DOHH2 (cell line): ENCODE measurements around the gene CACNA2D2.

ENCODE experiments used
- EZH2phosphoT487 ChIP-seq: fragments of 200-600 bp; sonication (generic); IDR thresholded peaks from 2 replicates; pipeline ENCODE4 v1.6.1; 2017; ENCODE audit warnings: borderline replicate concordance, mild to moderate bottlenecking, antibody characterized with exemption, low read length, moderate library complexity, mixed read lengths
- TF ChIP-seq, protein P1 (sequence below): fragments of 200-600 bp; sonication (generic); IDR thresholded peaks from one replicate; pipeline ENCODE4 v1.5.1; 2014; ENCODE audit warnings: antibody characterized with exemption, mild to moderate bottlenecking, low read depth, low read length; ENCODE audit not compliant: poor library complexity, severe bottlenecking

DNA sequence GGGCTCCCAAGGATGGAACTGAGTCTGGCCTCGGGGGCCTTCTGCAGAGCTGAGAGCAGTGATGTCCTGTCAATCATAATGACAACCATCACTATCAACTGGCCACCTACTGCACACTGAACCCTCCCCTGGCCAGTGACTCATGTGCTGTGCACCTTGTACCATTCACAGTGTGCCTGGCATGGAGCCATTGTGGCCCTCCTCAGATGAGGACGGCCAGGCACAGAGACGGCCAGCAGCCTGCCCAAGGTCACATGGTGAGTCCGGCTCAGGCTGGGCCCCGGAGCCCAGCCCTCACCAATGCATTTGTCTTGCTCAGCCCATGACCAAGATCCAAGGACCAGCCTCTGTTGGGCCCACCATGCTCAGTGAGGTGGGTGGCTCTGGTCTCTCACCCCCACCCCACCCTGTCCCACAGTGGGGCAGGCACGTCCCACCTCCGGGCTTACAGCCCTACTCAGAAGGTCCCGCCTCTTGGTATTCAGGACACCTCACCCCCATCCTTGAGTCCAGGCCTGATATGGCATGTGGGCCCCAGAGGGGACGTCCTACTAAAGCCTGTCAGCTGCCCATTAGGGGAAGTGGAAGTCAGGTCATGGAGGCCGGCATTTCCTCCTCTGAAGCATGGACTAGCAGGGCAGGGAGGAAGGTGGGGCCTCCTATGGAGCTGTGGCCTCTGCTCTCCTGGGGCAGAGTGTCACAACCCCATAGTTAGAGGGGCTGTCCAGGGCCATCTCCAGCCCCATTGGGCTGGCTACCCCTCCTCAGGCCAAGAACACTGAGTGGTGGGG, 108.2 kb downstream of the CACNA2D2 start:
- TF ChIP-seq, protein P1, sequence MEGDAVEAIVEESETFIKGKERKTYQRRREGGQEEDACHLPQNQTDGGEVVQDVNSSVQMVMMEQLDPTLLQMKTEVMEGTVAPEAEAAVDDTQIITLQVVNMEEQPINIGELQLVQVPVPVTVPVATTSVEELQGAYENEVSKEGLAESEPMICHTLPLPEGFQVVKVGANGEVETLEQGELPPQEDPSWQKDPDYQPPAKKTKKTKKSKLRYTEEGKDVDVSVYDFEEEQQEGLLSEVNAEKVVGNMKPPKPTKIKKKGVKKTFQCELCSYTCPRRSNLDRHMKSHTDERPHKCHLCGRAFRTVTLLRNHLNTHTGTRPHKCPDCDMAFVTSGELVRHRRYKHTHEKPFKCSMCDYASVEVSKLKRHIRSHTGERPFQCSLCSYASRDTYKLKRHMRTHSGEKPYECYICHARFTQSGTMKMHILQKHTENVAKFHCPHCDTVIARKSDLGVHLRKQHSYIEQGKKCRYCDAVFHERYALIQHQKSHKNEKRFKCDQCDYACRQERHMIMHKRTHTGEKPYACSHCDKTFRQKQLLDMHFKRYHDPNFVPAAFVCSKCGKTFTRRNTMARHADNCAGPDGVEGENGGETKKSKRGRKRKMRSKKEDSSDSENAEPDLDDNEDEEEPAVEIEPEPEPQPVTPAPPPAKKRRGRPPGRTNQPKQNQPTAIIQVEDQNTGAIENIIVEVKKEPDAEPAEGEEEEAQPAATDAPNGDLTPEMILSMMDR, result no peak
- no peak for TF ChIP-seq EZH2phosphoT487
